ENCODE measurements around the gene CTAGE9. TPM values are rescaled to one million over a fixed set of nuclear protein-coding genes. Genes with fewer than 3 reads are reported as not detected.
"Not testable (repeated sequence)": the region's sequence is repeated elsewhere in the genome, so short reads cannot be mapped to it uniquely, and the experiment has no call there.

Gene CTAGE9
- total RNA-seq, 1 experiment from 2014 or later = not detected

DNA sequence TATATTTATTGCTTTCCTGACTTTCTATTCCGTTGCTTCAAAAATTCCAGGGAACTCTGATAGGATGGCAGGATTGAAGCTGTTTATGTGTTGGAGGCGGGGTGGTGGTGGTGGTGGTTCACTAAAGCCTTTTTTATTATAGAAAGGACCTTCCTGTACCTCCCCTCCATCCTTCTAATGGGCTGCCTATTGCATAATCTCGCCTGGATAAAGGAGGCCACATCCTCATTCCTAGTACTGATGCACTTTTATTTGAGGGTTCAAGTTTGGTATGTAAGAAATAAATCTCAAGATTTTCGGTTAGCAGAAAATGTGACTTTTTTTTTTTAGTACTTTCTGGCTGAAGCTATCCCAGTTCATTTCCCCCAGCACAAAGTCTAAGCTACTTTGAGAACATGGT lies 18.7 kb upstream of the CTAGE9 start:
- DNase-seq (ENCODE audit: extremely low read depth, low read depth) = no peak

- no peak for DNase-seq (ENCODE audit: extremely low read depth, low read depth)
These were observed 17.6 kb upstream of the CTAGE9 start for GRCh38 chr6:131728296-131728939.

DNA sequence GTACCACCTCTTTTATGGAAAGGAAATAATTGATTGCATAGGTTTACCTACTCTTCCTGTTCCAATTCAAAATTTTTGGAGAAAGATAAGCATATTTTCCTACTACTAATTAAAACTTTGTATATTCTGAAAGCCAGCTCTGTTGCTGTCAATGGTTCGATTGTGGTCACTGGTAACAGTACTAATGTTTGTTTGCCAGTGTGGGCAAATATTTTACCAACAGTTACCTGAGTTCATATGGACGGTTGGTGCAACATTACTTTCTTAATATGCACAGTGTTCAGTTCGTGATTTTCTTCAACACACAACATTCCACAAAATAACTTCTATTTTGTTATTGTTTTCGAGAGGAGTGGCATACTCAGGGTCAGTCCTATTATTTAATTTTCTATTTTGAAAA lies 17.1 kb upstream of the CTAGE9 start:
- no peak for DNase-seq (ENCODE audit: extremely low read depth, low read depth)

DNA sequence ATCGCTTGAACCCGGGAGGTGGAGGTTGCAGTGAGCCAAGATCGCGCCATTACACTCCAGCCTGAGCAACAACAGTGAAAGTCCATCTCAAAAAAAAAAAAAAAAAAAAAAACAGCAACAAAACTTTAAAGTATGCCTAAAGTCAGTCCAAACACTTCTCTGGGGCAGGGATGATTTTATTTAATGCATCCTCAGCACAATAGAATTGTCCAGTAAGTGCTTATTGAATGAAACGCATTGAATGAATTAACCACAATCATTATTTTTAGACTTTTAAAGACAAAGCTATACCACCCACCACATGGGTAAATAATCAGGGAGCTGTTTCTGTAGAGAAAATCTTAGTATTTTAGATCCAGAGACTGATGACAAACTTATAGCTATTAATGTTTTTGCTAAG lies 16.6 kb upstream of the CTAGE9 start:
- no peak for DNase-seq (ENCODE audit: extremely low read depth, low read depth)

- no peak for DNase-seq (ENCODE audit: extremely low read depth, low read depth)
These were observed 13.3 kb upstream of the CTAGE9 start for GRCh38 chr6:131724114-131724513.

- no peak for DNase-seq (ENCODE audit: extremely low read depth, low read depth)
These were observed 10.3 kb upstream of the CTAGE9 start for GRCh38 chr6:131721161-131721560.

GRCh38 chr6:131717836-131718542 lies 7.2 kb upstream of the CTAGE9 start:
- no peak for DNase-seq (ENCODE audit: extremely low read depth, low read depth)

GRCh38 chr6:131715567-131715966 lies 4.8 kb upstream of the CTAGE9 start:
- DNase-seq (ENCODE audit: extremely low read depth, low read depth) = not testable (repeated sequence)

DNA sequence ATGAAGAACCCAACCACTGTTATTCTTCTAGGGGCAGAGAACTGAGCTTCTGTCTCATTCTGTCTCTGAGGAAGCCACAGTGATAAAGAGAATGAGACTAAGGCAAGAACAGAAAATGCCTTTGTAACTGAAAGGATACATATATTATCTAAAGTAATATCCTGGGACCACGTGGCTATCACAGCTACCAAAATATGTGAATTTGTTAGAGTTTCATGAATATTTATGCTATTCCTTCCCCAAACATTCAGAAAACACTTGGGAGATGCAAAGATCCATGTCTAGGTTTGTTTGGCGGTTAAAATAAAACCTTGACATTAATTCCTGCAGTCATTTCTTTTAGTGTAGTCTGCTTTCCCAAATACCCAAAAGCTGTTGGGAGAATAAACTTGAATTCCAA lies 6.9 kb downstream of the CTAGE9 start:
- DNase-seq (ENCODE audit: extremely low read depth, low read depth) = not testable (repeated sequence)

- not testable (repeated sequence) for DNase-seq (ENCODE audit: extremely low read depth, low read depth)
These were observed 10.0 kb downstream of the CTAGE9 start for GRCh38 chr6:131700851-131701250.

DNA sequence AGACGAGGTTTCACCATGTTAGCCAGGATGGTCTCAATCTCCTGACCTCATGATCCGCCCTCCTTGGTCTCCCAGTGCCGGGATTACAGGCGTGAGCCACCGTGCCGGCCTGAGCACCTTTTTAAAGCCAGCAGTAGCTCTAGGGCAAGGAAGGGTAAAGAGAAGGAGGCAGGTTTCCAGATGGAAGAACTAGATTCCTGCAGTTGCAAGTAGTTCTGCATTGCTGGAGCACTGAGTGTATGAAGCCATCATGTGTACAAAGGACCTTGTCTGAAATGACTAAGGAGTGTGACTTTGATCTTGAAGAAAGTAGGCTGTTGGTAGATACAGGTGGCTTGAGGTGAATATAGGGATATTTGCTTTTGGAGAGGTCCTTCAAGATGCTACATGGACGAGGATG lies 13.9 kb downstream of the CTAGE9 start:
- no peak for DNase-seq (ENCODE audit: extremely low read depth, low read depth)

DNA sequence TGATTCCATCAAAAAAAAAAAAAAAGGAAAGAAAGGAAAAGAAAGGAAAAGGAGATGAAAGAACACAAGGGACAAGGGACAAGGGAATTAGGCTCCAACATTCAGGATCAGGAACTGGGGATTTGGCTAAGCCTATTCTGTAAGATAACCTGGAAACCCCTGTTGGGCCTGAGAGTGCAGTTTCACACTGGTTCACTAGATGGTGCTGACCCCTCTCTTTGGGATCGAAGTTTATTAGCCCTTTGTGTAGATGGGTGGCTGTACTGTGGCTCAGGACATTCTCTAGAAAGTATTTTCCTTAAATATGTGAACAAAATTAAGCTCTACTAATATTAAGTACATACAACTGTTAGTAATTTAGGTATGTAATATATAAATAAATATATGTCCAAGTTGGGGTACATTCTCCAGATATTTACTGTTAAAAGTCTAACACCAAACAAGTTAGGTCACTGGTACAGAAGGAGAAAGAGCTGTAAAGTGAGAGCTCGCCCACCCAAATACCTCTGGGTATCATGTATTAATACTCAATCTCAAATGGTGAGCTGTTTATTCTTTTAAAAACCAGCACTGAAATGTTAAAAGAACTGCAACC lies 15.9 kb downstream of the CTAGE9 start:
- peak; percentile 52 for DNase-seq (ENCODE audit: extremely low read depth, low read depth)

DNA sequence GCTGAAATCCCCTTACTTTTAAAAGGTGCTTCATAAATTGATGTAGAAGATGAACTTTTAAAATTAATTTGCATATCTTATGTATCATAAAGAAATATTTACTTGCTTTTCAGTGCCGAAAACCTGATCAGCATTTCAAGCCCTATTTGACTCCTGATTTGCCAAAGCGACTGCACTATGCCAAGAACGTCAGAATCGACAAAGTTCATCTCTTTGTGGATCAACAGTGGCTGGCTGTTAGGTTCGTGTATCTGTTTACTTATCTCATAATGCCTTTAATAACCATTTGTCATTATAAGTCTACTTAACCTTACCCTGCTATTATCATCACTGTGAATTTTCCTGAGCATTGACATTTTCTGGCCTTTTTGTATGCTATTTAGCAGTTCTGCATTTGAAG lies 17.4 kb downstream of the CTAGE9 start:
- DNase-seq (ENCODE audit: extremely low read depth, low read depth) = no peak

- DNase-seq (ENCODE audit: extremely low read depth, low read depth) = no peak
These were observed 18.2 kb downstream of the CTAGE9 start for GRCh38 chr6:131692589-131692988.

DNA sequence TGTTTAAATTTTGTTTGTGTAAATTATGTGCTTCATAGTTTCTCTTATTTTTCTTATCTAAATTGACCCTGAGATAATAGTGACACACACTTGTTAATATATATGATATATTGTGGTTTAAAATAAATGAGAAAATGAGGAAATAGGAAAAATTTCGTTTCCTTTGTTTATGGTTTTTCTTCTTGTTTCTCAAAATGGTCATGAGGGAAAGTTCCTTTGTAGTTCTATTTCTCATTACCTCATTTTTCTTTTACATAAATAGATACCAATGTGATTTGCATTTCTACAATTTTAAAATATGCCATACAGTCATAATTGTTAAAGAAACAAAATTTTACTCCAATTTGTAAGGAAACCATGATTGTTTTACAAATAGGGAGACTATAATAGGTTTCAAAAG lies 18.8 kb downstream of the CTAGE9 start:
- DNase-seq (ENCODE audit: extremely low read depth, low read depth) = no peak

- no peak for DNase-seq (ENCODE audit: extremely low read depth, low read depth)
These were observed 22.5 kb downstream of the CTAGE9 start for GRCh38 chr6:131688286-131688685.

- no peak for DNase-seq (ENCODE audit: extremely low read depth, low read depth)
These were observed 23.8 kb downstream of the CTAGE9 start for GRCh38 chr6:131687022-131687421.

- no peak for DNase-seq (ENCODE audit: extremely low read depth, low read depth)
These were observed 25.5 kb downstream of the CTAGE9 start for GRCh38 chr6:131685266-131685780.

GRCh38 chr6:131683479-131683878 lies 27.3 kb downstream of the CTAGE9 start:
- DNase-seq (ENCODE audit: extremely low read depth, low read depth) = no peak

DNA sequence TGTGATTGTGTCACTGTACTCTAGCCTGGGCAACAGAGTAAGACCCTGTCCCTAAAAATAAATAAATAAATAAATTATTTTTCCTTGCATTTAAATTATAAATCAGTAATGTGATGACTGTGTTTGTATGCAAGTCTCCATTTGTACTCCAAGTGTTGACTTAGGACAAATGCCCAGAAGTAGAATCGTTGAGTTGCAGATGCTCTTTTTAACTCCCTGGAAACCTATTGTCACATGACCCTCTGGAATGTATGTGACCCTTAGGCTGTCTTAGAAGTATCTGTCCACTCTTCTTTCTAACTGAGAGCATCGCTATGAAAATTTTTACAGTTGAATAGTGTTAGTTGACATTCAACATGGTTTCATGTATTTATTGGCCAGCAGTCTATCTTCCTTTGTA lies 28.4 kb downstream of the CTAGE9 start:
- no peak for DNase-seq (ENCODE audit: extremely low read depth, low read depth)

- DNase-seq (ENCODE audit: extremely low read depth, low read depth) = no peak
These were observed 29.2 kb downstream of the CTAGE9 start for GRCh38 chr6:131681585-131681984.

DNA sequence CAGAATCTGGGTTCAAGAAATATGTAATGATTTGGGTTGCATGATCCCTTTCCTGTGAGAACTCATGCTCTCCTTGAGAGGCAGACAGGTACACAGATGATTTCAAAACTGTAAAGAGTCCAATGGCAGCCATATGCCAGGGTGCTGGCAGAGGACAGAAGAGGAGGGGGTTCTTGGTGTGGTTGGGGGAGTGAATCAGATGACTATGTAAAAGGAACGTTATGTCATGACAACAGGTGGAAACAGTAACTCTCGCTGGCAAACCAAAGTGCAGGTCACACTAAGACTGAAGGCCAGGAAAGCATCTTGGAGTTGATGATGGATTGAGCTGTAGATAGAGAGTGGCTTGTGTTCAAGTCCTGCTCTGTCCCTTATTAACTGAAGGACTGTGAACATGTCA lies 29.9 kb downstream of the CTAGE9 start:
- DNase-seq (ENCODE audit: extremely low read depth, low read depth) = no peak

Data from NCI-H460 (cell line).